HUES6 (cell line): ENCODE results near the gene TPPP3.
A peak's percentile ranks its signal among the peaks of the same experiment; 100 is the strongest.

Experiments used
- H3K27ac ChIP-seq: 2 replicates; pipeline ENCODE4 v1.7.0; 2013; ENCODE audit warnings: low read depth, mild to moderate bottlenecking, low read length, inconsistent platforms
- H3K27me3 ChIP-seq: 2 replicates; pipeline ENCODE4 v1.6.1; 2013; ENCODE audit warnings: low read length; ENCODE audit not compliant: control insufficient read depth, insufficient read depth
- H3K36me3 ChIP-seq: 2 replicates; pipeline ENCODE4 v1.6.1; 2013; ENCODE audit warnings: low read length; ENCODE audit not compliant: control insufficient read depth, insufficient read depth
- H3K4me1 ChIP-seq: 2 replicates; pipeline ENCODE4 v1.6.1; 2013; ENCODE audit warnings: low read length; ENCODE audit not compliant: control insufficient read depth, insufficient read depth
- H3K4me3 ChIP-seq: 2 replicates; pipeline ENCODE4 v1.5.1; 2013; ENCODE audit warnings: low read depth, low read length
- H3K9ac ChIP-seq: one replicate; pipeline ENCODE4 v1.6.1; 2013; ENCODE audit warnings: mild to moderate bottlenecking, low read length
- H3K9me3 ChIP-seq: 2 replicates; pipeline ENCODE4 v1.6.1; 2013; ENCODE audit warnings: low read depth, low read length; ENCODE audit not compliant: control insufficient read depth, insufficient read depth

The TPPP3 gene

GRCh38 chr16:67400901-67401300 lies 7.6 kb upstream of the TPPP3 start:
- Histone ChIP-seq H3K36me3 (no peaks in the 10 kb centered on the region), H3K27ac (no peak overlapping the region), H3K9ac (no peak overlapping the region), H3K27me3 (peaks cover 15% of the 10 kb centered on the region), H3K9me3 (no peaks in the 10 kb centered on the region), H3K4me3 (no peak overlapping the region), H3K4me1 (peaks cover 36% of the 10 kb centered on the region)

- H3K27ac ChIP-seq, result no peak overlapping the region
- peaks cover 24% of the 10 kb centered on the region for H3K27me3 ChIP-seq
- no peaks in the 10 kb centered on the region for H3K9me3 ChIP-seq
- no peak overlapping the region for H3K9ac ChIP-seq
- H3K4me1 ChIP-seq, result peaks cover 41% of the 10 kb centered on the region
- no peaks in the 10 kb centered on the region for H3K36me3 ChIP-seq
- H3K4me3 ChIP-seq, result no peak overlapping the region
Observed at GRCh38 chr16:67399749-67400704, 6.7 kb upstream of the TPPP3 start.

- Histone ChIP-seq H3K4me1 (peaks cover 39% of the 10 kb centered on the region), H3K9ac (no peak overlapping the region), H3K36me3 (no peaks in the 10 kb centered on the region), H3K27me3 (peaks cover 31% of the 10 kb centered on the region), H3K9me3 (no peaks in the 10 kb centered on the region), H3K27ac (no peak overlapping the region), H3K4me3 (0 out of 2 replicates have a peak overlapping the region, but pooled peaks have one; percentile 20)
Observed at GRCh38 chr16:67399218-67399733, 6.0 kb upstream of the TPPP3 start.

- no peak overlapping the region for H3K27ac ChIP-seq
- peaks cover 40% of the 10 kb centered on the region for H3K4me1 ChIP-seq
- no peak overlapping the region for H3K4me3 ChIP-seq
- no peaks in the 10 kb centered on the region for H3K9me3 ChIP-seq
- no peaks in the 10 kb centered on the region for H3K36me3 ChIP-seq
- no peak overlapping the region for H3K9ac ChIP-seq
- H3K27me3 ChIP-seq, result peaks cover 37% of the 10 kb centered on the region
Observed at GRCh38 chr16:67398546-67399217, 5.4 kb upstream of the TPPP3 start.

- H3K27ac ChIP-seq, result no peak overlapping the region
Observed at GRCh38 chr16:67397812-67398545, 4.7 kb upstream of the TPPP3 start.

DNA sequence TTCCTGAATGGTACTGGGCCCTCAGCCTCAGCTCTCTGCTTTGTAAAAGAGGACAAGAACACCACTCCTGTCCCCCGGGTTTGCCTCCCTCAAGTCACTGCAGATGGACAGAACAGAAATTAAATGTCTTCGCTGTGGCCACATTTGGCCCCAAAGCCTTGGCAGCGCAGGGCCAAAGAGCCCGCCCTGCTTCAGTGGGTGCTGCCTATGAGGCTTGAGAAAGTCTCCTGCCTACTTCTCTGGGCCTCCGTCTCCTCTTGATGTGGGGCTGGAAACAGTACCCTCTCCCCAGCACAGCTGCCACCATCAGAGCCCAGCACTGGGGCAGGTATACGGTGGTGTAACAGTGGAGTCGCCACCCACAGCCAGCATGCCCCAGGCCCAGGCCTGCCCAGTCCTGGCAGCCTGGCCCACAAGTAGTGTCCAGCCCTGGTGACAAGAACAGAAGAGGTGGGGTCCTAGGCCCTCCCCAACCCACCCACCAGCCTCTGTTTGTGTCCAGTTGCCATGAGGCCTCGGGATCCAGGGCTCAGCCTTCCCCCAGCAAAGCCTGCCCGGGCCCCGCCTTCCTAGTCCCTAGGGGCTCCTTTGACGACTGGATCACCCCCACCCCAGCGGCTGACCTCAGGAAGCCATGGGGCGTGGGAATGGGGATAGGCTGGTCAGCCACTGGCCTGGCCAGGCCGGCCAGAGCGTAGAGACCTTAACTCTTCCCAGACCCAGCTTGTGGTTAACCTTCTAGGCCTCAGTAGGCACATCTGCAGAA lies 3.9 kb upstream of the TPPP3 start:
- Histone ChIP-seq H3K27me3 (peaks cover 52% of the 10 kb centered on the region), H3K27ac (no peak overlapping the region), H3K36me3 (no peaks in the 10 kb centered on the region), H3K4me1 (peaks cover 46% of the 10 kb centered on the region), H3K4me3 (no peak overlapping the region), H3K9me3 (no peaks in the 10 kb centered on the region), H3K9ac (no peak overlapping the region)

More at GRCh38 chr16:67397812-67398545, 4.7 kb upstream of the TPPP3 start:
- Histone ChIP-seq H3K27me3 (peaks cover 44% of the 10 kb centered on the region), H3K4me3 (no peak overlapping the region), H3K9ac (no peak overlapping the region), H3K4me1 (peaks cover 43% of the 10 kb centered on the region), H3K9me3 (no peaks in the 10 kb centered on the region), H3K36me3 (no peaks in the 10 kb centered on the region)

DNA sequence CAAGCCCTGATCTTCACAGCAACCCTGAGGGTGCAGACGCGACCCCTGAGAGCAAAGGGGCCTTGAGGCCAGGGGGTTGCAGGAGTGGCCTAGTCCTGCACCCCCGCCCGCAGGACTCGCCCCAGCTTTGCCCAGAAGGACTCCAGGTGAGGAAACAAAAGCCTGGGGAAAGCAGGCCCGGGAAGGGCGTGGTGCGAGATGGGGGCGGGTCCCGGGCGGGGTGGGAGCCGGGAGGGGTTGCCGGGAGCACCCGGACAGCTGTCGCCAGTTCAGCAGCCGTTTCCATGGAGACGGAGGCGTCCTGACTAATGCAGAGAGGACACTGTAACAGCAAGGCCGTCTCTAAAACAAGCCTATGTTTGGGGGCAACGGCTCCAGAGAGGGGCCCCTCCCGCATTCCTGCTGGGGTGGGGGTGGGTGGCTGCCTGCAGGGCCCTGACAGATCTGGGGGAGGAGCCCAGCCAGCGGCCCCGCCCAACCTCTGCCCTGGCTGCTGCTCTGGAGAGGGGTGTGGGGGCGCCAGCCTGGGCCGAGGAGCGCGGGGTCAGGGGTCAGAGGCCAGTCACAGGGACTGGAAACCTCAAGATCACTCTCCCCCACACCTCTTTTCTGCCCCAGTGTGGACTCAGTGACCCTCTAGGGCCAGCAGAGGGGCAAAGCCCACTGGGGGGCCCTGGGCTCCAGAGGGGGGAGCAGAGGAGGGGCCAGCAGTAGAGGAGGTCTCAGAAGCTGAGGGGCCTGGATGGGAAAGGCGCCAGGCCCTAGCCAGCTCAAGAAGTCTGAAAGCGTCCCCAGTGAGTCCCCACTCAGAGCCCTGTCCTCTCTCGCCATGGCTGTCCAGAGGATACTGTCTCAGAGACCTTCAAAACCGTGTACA lies 3.1 kb upstream of the TPPP3 start:
- peaks cover 46% of the 10 kb centered on the region for H3K4me1 ChIP-seq
- no peaks in the 10 kb centered on the region for H3K36me3 ChIP-seq
- H3K27ac ChIP-seq, result no peak overlapping the region
- peaks cover 60% of the 10 kb centered on the region for H3K27me3 ChIP-seq
- no peaks in the 10 kb centered on the region for H3K9me3 ChIP-seq
- H3K4me3 ChIP-seq, result peak overlapping the region; percentile 25
- H3K9ac ChIP-seq, result no peak overlapping the region

GRCh38 chr16:67395458-67396158 lies 2.3 kb upstream of the TPPP3 start:
- Histone ChIP-seq H3K27ac (no peak overlapping the region), H3K4me1 (peaks cover 46% of the 10 kb centered on the region), H3K36me3 (no peaks in the 10 kb centered on the region), H3K4me3 (peak overlapping the region; percentile 25), H3K9ac (no peak overlapping the region), H3K9me3 (no peaks in the 10 kb centered on the region), H3K27me3 (peaks cover 67% of the 10 kb centered on the region)

GRCh38 chr16:67395105-67395457 lies 1.8 kb upstream of the TPPP3 start:
- peaks cover 46% of the 10 kb centered on the region for H3K4me1 ChIP-seq
- H3K9ac ChIP-seq, result no peak overlapping the region
- no peaks in the 10 kb centered on the region for H3K36me3 ChIP-seq
- peak overlapping the region; percentile 50; the same call in 1 of the 2 replicates for H3K4me3 ChIP-seq
- peaks cover 73% of the 10 kb centered on the region for H3K27me3 ChIP-seq
- H3K9me3 ChIP-seq, result no peaks in the 10 kb centered on the region
- no peak overlapping the region for H3K27ac ChIP-seq
